GM12891 (cell line): Measurements from ENCODE around the gene C2orf92. TPM values are rescaled to one million over a fixed set of nuclear protein-coding genes. Genes with fewer than 3 reads are reported as not detected.
"Not testable (repeated sequence)": the region's sequence is repeated elsewhere in the genome, so short reads cannot be mapped to it uniquely, and the experiment has no call there.

Experiments used
- DNase-seq: peaks from one replicate; pipeline ENCODE4 v3.0.0; 2011; ENCODE audit warnings: low spot score; ENCODE audit not compliant: insufficient read length
- FAIRE-seq: peaks from 2 replicates; lab custom pipeline; 2011; peaks lifted over from hg19 to GRCh38; lab: Jason Lieb, UNC
- PAX5 ChIP-seq: IDR thresholded peaks from 2 replicates; pipeline ENCODE4 v1.6.1; 2011; ENCODE audit warnings: low read length, moderate library complexity, mild to moderate bottlenecking; ENCODE audit not compliant: insufficient read depth, severe bottlenecking
- POLR2A ChIP-seq: IDR thresholded peaks from 2 replicates; pipeline ENCODE4 v1.6.1; 2011; ENCODE audit warnings: low read depth, low read length, control low read depth
- POLR2AphosphoS5 ChIP-seq: IDR thresholded peaks from 2 replicates; pipeline ENCODE4 v1.6.1; 2011; ENCODE audit warnings: low read depth, low read length, control low read depth
- POU2F2 ChIP-seq: IDR thresholded peaks from 2 replicates; pipeline ENCODE4 v1.6.1; 2011; ENCODE audit warnings: low read depth, mild to moderate bottlenecking, control low read depth, low read length, moderate library complexity
- SPI1 ChIP-seq: IDR thresholded peaks from 2 replicates; pipeline ENCODE4 v1.6.1; 2011; ENCODE audit warnings: low read depth, low read length, control low read depth
- TAF1 ChIP-seq: IDR thresholded peaks from 2 replicates; pipeline ENCODE4 v1.6.1; 2011; ENCODE audit warnings: low read depth, low read length, control low read depth
- polyA plus RNA-seq: library from polyadenylated mRNA; unstranded; fragments of >200 nt; gene quantifications from one replicate; pipeline ENCODE4 v1.2.1, GENCODE V29; 2012; ENCODE audit warnings: low read depth, missing spikeins, inconsistent platforms; ENCODE audit not compliant: missing spikeins

Gene C2orf92
- polyA plus RNA-seq: 5.0 TPM

GRCh38 chr2:97669448-97669847 is at the start of gene C2orf92:
Gene C2orf92, plus strand, starts transcription at chr2:97669713. Its CDS starts 76 bp downstream, at chr2:97669789.
- TF ChIP-seq SPI1 (peak; percentile 48), POU2F2 (no peak)
- FAIRE-seq: no peak

DNA sequence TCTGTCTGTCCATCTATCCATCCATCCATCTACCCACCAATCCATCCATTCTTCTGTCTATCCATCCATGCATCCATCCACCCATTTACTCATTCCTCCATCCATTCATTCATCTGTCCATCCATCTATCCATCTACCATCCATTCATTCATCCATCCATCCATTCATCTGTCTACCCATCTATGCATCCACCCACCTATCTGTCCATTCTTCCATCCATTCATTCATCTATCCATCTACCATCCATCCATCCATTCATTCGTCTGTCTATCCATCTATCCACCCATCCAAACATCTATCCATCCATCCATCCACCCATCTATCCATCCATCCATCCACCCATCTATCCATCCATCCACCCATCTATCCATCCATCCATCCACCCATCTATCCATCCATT is 49.0 kb upstream of the C2orf92 start:
- DNase-seq, FAIRE-seq: not testable (repeated sequence)

More at GRCh38 chr2:97669448-97669847, at the start of gene C2orf92:
- no peak for DNase-seq

DNA sequence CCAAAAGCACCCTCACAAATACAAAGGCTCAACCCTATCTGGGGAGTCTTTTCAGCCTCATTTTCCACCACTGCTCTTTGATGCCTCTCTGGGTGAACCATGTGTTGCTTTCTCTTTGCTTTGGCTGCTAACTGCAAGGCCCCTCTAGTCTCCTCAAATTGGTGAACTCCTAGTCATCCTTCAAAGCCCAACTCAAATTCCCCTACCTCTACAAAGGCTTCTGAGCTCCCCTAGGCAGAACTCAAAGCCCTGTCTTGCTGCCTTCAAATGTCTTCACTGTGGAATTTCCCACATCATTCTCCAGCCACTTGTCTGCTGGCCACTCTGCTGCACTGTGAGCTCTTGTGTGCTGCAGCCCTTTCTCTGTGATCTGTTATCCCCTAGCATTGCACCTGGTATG is 46.5 kb upstream of the C2orf92 start:
- not testable (repeated sequence) for FAIRE-seq, DNase-seq

GRCh38 chr2:97625354-97626048 is 44.0 kb upstream of the C2orf92 start:
- DNase-seq: not testable (repeated sequence)

GRCh38 chr2:97626049-97626430 is 43.5 kb upstream of the C2orf92 start:
- FAIRE-seq, DNase-seq: not testable (repeated sequence)

More at GRCh38 chr2:97625354-97626048, 44.0 kb upstream of the C2orf92 start:
- not testable (repeated sequence) for FAIRE-seq

DNA sequence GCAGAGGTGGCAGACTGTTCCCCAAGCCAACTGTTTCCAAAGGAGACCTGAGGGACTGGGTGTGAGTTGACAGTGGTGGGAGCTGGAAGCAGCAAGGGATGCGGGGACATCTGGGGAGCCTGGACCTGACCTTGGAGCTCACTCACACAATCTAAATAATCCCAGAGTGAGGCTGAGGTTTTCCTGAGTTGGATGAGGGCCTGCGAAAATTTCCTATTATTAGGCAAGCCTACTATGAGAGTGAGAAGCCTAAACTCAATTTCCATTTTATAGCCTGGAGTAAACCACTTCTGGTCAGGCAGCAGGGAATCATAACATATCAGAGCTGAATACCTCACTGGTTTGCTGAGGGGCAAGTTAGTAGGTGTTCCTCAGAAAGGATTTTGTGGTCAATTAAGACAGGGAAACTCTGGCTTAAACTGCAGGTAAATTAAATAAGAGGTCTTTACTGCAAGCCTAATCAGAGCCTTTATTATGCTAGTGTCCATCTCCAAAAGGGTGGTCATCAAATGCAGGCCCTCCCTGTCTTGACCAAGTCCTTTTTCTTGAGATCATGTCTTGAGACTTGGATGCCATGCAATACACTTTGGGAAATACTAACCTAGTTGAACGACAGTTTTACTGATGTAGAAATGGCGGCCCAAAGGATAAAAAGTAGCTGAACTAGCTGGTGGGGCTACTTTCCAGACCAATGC is 25.3 kb upstream of the C2orf92 start:
- FAIRE-seq (no peak), DNase-seq (no peak)
- no peak for TF ChIP-seq POU2F2
- no peak for TF ChIP-seq POLR2AphosphoS5
- no peak for TF ChIP-seq POLR2A
- TF ChIP-seq TAF1: no peak
- TF ChIP-seq SPI1: no peak
- TF ChIP-seq PAX5: no peak

GRCh38 chr2:97645112-97645694 is 24.3 kb upstream of the C2orf92 start:
- DNase-seq (no peak), FAIRE-seq (peak; percentile 28)
- TF ChIP-seq PAX5: no peak
- TF ChIP-seq TAF1: no peak
- no peak for TF ChIP-seq POLR2A
- no peak for TF ChIP-seq POLR2AphosphoS5
- TF ChIP-seq SPI1: no peak
- TF ChIP-seq POU2F2: no peak

GRCh38 chr2:97645695-97646629 is 23.6 kb upstream of the C2orf92 start, which contains the start of gene COX5B:
Gene COX5B, plus strand, starts transcription at chr2:97646062. Its CDS starts 25 bp downstream, at chr2:97646087.
- peak; percentile 92 for TF ChIP-seq POLR2AphosphoS5
- peak; percentile 54 for TF ChIP-seq SPI1
- peak; percentile 99 for TF ChIP-seq TAF1
- peak; percentile 93 for TF ChIP-seq POLR2A
- TF ChIP-seq PAX5: no peak
- DNase-seq (peak; percentile 98), FAIRE-seq (peak; percentile 87)

DNA sequence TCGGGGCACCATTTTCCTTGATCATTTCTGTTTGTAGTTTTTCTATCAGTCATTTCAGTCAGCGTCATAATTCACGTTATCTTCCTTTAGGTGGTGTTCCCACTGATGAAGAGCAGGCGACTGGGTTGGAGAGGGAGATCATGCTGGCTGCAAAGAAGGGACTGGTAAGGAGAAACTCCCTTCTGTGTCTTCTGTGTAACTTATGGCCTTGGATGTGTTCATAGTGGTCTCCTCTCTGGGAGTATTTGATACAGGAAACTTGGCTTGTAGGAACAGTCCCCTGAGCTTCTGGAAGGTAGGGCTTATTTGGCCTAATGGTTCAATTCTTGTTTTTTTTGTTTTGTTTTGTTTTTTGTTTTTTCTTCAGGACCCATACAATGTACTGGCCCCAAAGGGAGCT is 22.5 kb upstream of the C2orf92 start:
- no peak for TF ChIP-seq POU2F2
- no peak for TF ChIP-seq POLR2AphosphoS5
- no peak for TF ChIP-seq SPI1
- no peak for TF ChIP-seq PAX5
- TF ChIP-seq TAF1: no peak
- TF ChIP-seq POLR2A: no peak
- FAIRE-seq (no peak), DNase-seq (no peak)

- TF ChIP-seq TAF1 (no peak), POU2F2 (no peak), PAX5 (no peak), SPI1 (no peak), POLR2A (no peak), POLR2AphosphoS5 (no peak)
- FAIRE-seq: no peak
- DNase-seq: no peak
Measured at GRCh38 chr2:97651114-97651513, 18.4 kb upstream of the C2orf92 start.
